ENCODE measurements around the gene ALKBH2. TPM values are rescaled to one million over a fixed set of nuclear protein-coding genes. Genes with fewer than 3 reads are reported as not detected.

The ALKBH2 gene
- total and polyA plus RNA-seq, 2 experiments from 2014 or later = 14.0 to 22.1 TPM

DNA sequence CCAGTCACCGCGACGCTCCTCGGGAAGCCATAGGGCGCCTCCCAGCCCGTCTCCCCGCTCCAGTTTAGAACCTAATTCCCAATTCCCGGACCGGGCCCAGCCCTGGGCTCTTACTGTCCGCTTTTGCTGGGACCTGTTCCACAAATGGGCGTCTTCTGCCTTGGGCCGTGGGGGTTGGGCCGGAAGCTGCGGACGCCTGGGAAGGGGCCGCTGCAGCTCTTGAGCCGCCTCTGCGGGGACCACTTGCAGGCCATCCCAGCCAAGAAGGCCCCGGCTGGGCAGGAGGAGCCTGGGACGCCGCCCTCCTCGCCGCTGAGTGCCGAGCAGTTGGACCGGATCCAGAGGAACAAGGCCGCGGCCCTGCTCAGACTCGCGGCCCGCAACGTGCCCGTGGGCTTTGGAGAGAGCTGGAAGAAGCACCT lies 4.9 kb upstream of the ALKBH2 start:
- Histone ChIP-seq H4K20me1 (ENCODE audit: insufficient read depth, poor library complexity, severe bottlenecking) (no peaks in the 10 kb centered on the region), H3K9me2 (replicated peaks; ENCODE audit: insufficient read depth) (no peaks in the 10 kb centered on the region), H3K27me3 (no peaks in the 10 kb centered on the region), H3K27ac (peak overlapping the region; percentile 88), H3K4me3 (peak overlapping the region; percentile 51), H3K36me3 (replicated peaks; ENCODE audit: insufficient read depth, low read depth) (no peaks in the 10 kb centered on the region), H2AFZ (peak overlapping the region; percentile 85), H3K4me2 (peak overlapping the region; percentile 83), H3K9me3 (ENCODE audit: low read depth) (no peaks in the 10 kb centered on the region), H3K4me1 (ENCODE audit: insufficient read depth) (no peaks in the 10 kb centered on the region), H3K79me2 (peaks cover 30% of the 10 kb centered on the region)
- TF ChIP-seq EZH2phosphoT487 (IDR thresholded peaks at IDR 0.05; ENCODE audit: low read depth, severe bottlenecking, unreplicated experiment) = no peak
- TF ChIP-seq, protein P1, sequence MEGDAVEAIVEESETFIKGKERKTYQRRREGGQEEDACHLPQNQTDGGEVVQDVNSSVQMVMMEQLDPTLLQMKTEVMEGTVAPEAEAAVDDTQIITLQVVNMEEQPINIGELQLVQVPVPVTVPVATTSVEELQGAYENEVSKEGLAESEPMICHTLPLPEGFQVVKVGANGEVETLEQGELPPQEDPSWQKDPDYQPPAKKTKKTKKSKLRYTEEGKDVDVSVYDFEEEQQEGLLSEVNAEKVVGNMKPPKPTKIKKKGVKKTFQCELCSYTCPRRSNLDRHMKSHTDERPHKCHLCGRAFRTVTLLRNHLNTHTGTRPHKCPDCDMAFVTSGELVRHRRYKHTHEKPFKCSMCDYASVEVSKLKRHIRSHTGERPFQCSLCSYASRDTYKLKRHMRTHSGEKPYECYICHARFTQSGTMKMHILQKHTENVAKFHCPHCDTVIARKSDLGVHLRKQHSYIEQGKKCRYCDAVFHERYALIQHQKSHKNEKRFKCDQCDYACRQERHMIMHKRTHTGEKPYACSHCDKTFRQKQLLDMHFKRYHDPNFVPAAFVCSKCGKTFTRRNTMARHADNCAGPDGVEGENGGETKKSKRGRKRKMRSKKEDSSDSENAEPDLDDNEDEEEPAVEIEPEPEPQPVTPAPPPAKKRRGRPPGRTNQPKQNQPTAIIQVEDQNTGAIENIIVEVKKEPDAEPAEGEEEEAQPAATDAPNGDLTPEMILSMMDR (IDR thresholded peaks at IDR 0.05; ENCODE audit: poor library complexity) = no peak
- no peak for TF ChIP-seq EZH2 (IDR thresholded peaks at IDR 0.05; ENCODE audit: borderline replicate concordance)
- DNase-seq (ENCODE audit: low spot score) = peak; percentile 84
- under 1% methylated on average over 28 of the region's 32 CpGs for whole genome bisulfite sequencing (ENCODE audit: low lambda C conversion rate, missing lambda C conversion rate)

DNA sequence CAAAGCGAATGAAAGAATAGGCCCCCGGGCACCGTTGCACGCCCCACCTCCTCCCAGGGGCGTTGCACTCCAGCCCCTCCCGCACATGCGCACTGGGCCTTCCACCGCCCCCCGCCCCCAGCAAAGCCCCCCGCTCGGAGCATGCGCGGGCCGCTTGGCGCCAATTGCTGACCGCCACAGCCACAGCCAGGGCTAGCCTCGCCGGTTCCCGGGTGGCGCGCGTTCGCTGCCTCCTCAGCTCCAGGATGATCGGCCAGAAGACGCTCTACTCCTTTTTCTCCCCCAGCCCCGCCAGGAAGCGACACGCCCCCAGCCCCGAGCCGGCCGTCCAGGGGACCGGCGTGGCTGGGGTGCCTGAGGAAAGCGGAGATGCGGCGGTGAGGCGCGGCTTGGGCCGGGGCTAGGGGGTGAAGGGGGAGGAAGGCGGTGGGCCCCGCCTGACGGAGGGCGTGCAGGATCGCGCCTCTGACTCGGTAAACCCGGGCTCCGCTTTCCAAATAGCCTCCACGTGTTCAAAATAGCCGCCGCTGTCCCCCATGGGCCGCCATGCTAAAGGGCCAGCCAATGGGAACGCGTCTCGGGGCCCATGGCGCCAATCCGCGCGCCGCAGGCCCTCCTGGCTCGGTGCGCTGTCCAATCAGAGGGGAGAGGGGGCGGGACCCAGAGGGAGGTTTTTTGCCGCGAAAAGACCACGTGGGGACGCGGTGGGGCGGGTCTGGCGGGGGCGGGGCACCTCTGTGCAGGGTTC lies 4.3 kb upstream of the ALKBH2 start, which contains the start of gene UNG:
Gene UNG (plus strand): TSS at position 163 of the 748 bp plus-strand sequence. CDS start 83 bp downstream, at position 246.
- Histone ChIP-seq H2AFZ (peak within 1 kb of the TSS; percentile 85), H3K4me1 (ENCODE audit: insufficient read depth) (peaks cover 5% of the 10 kb centered on the region), H3K27ac (peak within 1 kb of the TSS; percentile 88), H3K4me2 (peak within 1 kb of the TSS; percentile 94), H4K20me1 (ENCODE audit: insufficient read depth, poor library complexity, severe bottlenecking) (no peaks in the 10 kb centered on the region), H3K79me2 (peaks cover 34% of the 10 kb centered on the region), H3K9me3 (ENCODE audit: low read depth) (no peaks in the 10 kb centered on the region), H3K4me3 (peak within 1 kb of the TSS; percentile 51), H3K36me3 (replicated peaks; ENCODE audit: insufficient read depth, low read depth) (no peaks in the 10 kb centered on the region), H3K27me3 (no peaks in the 10 kb centered on the region), H3K9me2 (replicated peaks; ENCODE audit: insufficient read depth) (no peaks in the 10 kb centered on the region)
- TF ChIP-seq EZH2 (IDR thresholded peaks at IDR 0.05; ENCODE audit: borderline replicate concordance) (no peak), EZH2phosphoT487 (IDR thresholded peaks at IDR 0.05; ENCODE audit: low read depth, severe bottlenecking, unreplicated experiment) (no peak)
- TF ChIP-seq, protein P1 (IDR thresholded peaks at IDR 0.05; ENCODE audit: poor library complexity) = no peak
- 2% methylated on average over 19 of the region's 71 CpGs for WGBS (ENCODE audit: low lambda C conversion rate, missing lambda C conversion rate)
- DNase-seq (ENCODE audit: low spot score) = peak; percentile 98

DNA sequence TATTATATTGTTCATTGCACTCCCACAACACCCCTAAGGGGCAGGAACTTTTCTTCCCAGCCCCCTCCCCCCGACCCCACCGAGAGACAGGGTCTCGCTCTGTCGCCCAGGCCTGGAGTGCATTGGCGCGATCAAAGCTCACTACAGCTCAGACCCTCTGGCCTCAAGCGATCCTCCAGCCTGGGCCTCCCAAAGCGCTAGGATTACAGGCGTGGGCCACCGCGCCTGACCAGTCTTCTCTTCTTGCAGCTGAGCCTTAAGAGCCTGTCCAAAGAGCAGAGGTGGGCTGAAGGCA lies 3.8 kb upstream of the ALKBH2 start:
- Histone ChIP-seq H3K9me2 (replicated peaks; ENCODE audit: insufficient read depth) (no peaks in the 10 kb centered on the region), H3K27ac (no peak overlapping the region), H3K4me2 (peak overlapping the region; percentile 94), H4K20me1 (ENCODE audit: insufficient read depth, poor library complexity, severe bottlenecking) (no peaks in the 10 kb centered on the region), H3K4me3 (no peak overlapping the region), H3K4me1 (ENCODE audit: insufficient read depth) (peaks cover 10% of the 10 kb centered on the region), H3K36me3 (replicated peaks; ENCODE audit: insufficient read depth, low read depth) (no peaks in the 10 kb centered on the region), H3K9me3 (ENCODE audit: low read depth) (no peaks in the 10 kb centered on the region), H2AFZ (peak overlapping the region; percentile 23), H3K79me2 (peaks cover 40% of the 10 kb centered on the region), H3K27me3 (no peaks in the 10 kb centered on the region)
- TF ChIP-seq EZH2 (IDR thresholded peaks at IDR 0.05; ENCODE audit: borderline replicate concordance) (no peak), EZH2phosphoT487 (IDR thresholded peaks at IDR 0.05; ENCODE audit: low read depth, severe bottlenecking, unreplicated experiment) (no peak)
- TF ChIP-seq, protein P1 (IDR thresholded peaks at IDR 0.05; ENCODE audit: poor library complexity) = no peak
- no peak for DNase-seq (ENCODE audit: low spot score)
- WGBS (ENCODE audit: low lambda C conversion rate, missing lambda C conversion rate) = 53% methylated on average over 11 of the region's 11 CpGs
